ENCODE data around the gene PSMB5. TPM values are rescaled to one million over a fixed set of nuclear protein-coding genes. Genes with fewer than 3 reads are reported as not detected.
A peak's percentile ranks its signal among the peaks of the same experiment; 100 is the strongest.

Gene PSMB5
- total and polyA plus RNA-seq, 9 of the 15 experiments (the other 6 are each of a cell fraction or from before 2014, with no cell fraction given), result 198 to 1,870 (median 269) TPM

DNA sequence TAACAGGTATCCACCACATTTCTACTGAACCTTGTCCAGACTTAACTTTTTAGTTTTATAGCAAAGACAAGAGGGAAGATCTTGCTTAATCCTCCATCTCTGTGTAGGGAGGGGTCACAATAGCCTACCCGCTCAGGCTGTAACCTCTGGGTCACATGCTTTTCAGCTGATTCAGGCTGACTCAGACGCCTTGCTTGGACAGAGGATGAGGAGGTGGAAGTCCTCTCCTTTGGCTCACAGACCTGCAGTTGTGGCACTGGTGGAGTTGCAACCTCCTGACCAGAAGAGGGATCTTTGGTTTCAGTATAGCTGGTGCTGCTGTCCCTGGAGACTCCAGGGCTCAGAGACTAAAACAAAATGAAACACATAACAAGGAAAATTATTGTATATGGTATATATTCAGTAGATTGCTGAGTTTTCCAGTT lies 44.0 kb upstream of the PSMB5 start (continued):
- TF ChIP-seq, protein P1, sequence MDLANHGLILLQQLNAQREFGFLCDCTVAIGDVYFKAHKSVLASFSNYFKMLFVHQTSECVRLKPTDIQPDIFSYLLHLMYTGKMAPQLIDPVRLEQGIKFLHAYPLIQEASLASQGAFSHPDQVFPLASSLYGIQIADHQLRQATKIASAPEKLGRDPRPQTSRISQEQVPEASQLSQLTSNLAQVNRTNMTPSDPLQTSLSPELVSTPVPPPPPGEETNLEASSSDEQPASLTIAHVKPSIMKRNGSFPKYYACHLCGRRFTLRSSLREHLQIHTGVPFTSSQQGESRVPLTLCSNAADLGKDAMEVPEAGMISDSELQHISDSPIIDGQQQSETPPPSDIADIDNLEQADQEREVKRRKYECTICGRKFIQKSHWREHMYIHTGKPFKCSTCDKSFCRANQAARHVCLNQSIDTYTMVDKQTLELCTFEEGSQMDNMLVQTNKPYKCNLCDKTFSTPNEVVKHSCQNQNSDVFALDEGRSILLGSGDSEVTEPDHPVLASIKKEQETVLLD (IDR thresholded peaks at IDR 0.05), result no peak
- TF ChIP-seq, protein P2, sequence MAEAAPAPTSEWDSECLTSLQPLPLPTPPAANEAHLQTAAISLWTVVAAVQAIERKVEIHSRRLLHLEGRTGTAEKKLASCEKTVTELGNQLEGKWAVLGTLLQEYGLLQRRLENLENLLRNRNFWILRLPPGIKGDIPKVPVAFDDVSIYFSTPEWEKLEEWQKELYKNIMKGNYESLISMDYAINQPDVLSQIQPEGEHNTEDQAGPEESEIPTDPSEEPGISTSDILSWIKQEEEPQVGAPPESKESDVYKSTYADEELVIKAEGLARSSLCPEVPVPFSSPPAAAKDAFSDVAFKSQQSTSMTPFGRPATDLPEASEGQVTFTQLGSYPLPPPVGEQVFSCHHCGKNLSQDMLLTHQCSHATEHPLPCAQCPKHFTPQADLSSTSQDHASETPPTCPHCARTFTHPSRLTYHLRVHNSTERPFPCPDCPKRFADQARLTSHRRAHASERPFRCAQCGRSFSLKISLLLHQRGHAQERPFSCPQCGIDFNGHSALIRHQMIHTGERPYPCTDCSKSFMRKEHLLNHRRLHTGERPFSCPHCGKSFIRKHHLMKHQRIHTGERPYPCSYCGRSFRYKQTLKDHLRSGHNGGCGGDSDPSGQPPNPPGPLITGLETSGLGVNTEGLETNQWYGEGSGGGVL (CRISPR knock-in tag; IDR thresholded peaks at IDR 0.05), result no peak
- TF ChIP-seq, protein P3, sequence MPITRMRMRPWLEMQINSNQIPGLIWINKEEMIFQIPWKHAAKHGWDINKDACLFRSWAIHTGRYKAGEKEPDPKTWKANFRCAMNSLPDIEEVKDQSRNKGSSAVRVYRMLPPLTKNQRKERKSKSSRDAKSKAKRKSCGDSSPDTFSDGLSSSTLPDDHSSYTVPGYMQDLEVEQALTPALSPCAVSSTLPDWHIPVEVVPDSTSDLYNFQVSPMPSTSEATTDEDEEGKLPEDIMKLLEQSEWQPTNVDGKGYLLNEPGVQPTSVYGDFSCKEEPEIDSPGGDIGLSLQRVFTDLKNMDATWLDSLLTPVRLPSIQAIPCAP (CRISPR knock-in tag; IDR thresholded peaks at IDR 0.05; ENCODE audit: borderline replicate concordance), result no peak
- TF ChIP-seq IRF2 (CRISPR knock-in tag; IDR thresholded peaks at IDR 0.05) (no peak), PCBP1 (IDR thresholded peaks at IDR 0.05; ENCODE audit: low read depth, low read length, poor library complexity, severe bottlenecking) (no peak), TOE1 (IDR thresholded peaks at IDR 0.05; ENCODE audit: borderline replicate concordance) (peak; percentile 91; the same call in 1 of the 2 replicates), TOE1 (CRISPR knock-in tag; IDR thresholded peaks at IDR 0.05; ENCODE audit: borderline replicate concordance, low read depth) (no peak), JUNB (CRISPR knock-in tag; conservative IDR thresholded peaks at IDR 0.05) (no peak), ARHGAP35 (IDR thresholded peaks at IDR 0.05; ENCODE audit: partially characterized antibody) (no peak), XRCC3 (IDR thresholded peaks at IDR 0.05) (no peak), ZNF445 (CRISPR knock-in tag; IDR thresholded peaks at IDR 0.05; ENCODE audit: low read depth) (no peak), ZNF124 (CRISPR knock-in tag; IDR thresholded peaks at IDR 0.05) (no peak), ZNF583 (CRISPR knock-in tag; IDR thresholded peaks at IDR 0.05) (peak; percentile 74; the same call in 1 of the 2 replicates)
- TF ChIP-seq, protein P4, sequence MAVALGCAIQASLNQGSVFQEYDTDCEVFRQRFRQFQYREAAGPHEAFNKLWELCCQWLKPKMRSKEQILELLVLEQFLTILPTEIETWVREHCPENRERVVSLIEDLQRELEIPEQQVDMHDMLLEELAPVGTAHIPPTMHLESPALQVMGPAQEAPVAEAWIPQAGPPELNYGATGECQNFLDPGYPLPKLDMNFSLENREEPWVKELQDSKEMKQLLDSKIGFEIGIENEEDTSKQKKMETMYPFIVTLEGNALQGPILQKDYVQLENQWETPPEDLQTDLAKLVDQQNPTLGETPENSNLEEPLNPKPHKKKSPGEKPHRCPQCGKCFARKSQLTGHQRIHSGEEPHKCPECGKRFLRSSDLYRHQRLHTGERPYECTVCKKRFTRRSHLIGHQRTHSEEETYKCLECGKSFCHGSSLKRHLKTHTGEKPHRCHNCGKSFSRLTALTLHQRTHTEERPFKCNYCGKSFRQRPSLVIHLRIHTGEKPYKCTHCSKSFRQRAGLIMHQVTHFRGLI (CRISPR knock-in tag; IDR thresholded peaks at IDR 0.05), result 0 out of 2 replicates have a peak, but pooled peaks have one; percentile 34
- TF ChIP-seq, protein P5, sequence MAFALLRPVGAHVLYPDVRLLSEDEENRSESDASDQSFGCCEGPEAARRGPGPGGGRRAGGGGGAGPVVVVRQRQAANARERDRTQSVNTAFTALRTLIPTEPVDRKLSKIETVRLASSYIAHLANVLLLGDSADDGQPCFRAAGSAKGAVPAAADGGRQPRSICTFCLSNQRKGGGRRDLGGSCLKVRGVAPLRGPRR (CRISPR knock-in tag; IDR thresholded peaks at IDR 0.05), result no peak
- TF ChIP-seq, protein P6, sequence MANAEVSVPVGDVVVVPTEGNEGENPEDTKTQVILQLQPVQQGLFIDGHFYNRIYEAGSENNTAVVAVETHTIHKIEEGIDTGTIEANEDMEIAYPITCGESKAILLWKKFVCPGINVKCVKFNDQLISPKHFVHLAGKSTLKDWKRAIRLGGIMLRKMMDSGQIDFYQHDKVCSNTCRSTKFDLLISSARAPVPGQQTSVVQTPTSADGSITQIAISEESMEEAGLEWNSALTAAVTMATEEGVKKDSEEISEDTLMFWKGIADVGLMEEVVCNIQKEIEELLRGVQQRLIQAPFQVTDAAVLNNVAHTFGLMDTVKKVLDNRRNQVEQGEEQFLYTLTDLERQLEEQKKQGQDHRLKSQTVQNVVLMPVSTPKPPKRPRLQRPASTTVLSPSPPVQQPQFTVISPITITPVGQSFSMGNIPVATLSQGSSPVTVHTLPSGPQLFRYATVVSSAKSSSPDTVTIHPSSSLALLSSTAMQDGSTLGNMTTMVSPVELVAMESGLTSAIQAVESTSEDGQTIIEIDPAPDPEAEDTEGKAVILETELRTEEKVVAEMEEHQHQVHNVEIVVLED (CRISPR knock-in tag; IDR thresholded peaks at IDR 0.05), result no peak
